GM06990 (cell line): Measurements from ENCODE around the gene CSRP3.
"Not testable (repeated sequence)": the region's sequence is repeated elsewhere in the genome, so short reads cannot be mapped to it uniquely, and the experiment has no call there.

ENCODE experiments used
- DNase-seq: peaks from one replicate; pipeline ENCODE4 v3.0.0-alpha.2; 2011; ENCODE audit not compliant: insufficient read length; ENCODE audit errors: extremely low read depth
- H3K27me3 ChIP-seq: replicated peaks from 2 replicates; pipeline ENCODE4 v1.6.0; 2011; ENCODE audit warnings: low read length; ENCODE audit not compliant: control insufficient read depth, insufficient read depth
- H3K36me3 ChIP-seq: 2 replicates; pipeline ENCODE4 v1.5.1; 2011; ENCODE audit warnings: low read length; ENCODE audit not compliant: control insufficient read depth, insufficient read depth
- H3K4me3 ChIP-seq: replicated peaks from 2 replicates; pipeline ENCODE4 v1.5.1; 2011; ENCODE audit warnings: low read depth, mild to moderate bottlenecking, control low read depth, low read length
- TF ChIP-seq, protein P1 (sequence below): IDR thresholded peaks from 2 replicates; pipeline ENCODE4 v1.5.1; 2011; ENCODE audit warnings: low read length, control low read depth, mild to moderate bottlenecking, inconsistent platforms; ENCODE audit not compliant: insufficient read depth, poor library complexity, severe bottlenecking

The CSRP3 gene

DNA sequence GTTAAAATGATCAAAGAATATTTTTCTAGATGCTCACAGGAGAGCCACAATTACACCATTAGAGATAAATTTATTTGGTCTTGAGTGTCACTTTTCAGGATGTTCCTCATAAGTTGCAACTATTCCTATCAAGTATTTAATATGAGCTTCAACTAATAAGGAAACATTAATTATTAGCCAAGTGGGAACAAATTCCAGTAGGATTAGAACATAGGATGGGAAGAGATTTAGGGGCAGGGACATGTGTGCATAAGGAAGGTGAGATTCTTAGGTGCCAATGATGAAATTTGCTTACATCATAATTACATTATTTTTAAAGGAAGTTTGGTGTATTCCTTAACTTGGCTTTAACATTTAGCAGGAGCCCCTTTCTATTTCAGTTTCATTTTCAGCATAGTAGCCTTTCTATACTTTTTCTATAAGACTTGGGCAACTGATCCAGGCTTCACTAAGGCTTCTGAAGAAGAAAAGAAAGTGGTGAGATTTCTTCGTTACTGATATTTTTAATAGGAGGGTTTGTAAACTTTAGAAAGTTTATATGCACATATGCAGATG lies 38.8 kb downstream of the CSRP3 start:
- H3K27me3 ChIP-seq, result no peaks in the 10 kb centered on the region
- peaks cover 3% of the 10 kb centered on the region for H3K36me3 ChIP-seq
- no peak overlapping the region for H3K4me3 ChIP-seq
- TF ChIP-seq, protein P1, sequence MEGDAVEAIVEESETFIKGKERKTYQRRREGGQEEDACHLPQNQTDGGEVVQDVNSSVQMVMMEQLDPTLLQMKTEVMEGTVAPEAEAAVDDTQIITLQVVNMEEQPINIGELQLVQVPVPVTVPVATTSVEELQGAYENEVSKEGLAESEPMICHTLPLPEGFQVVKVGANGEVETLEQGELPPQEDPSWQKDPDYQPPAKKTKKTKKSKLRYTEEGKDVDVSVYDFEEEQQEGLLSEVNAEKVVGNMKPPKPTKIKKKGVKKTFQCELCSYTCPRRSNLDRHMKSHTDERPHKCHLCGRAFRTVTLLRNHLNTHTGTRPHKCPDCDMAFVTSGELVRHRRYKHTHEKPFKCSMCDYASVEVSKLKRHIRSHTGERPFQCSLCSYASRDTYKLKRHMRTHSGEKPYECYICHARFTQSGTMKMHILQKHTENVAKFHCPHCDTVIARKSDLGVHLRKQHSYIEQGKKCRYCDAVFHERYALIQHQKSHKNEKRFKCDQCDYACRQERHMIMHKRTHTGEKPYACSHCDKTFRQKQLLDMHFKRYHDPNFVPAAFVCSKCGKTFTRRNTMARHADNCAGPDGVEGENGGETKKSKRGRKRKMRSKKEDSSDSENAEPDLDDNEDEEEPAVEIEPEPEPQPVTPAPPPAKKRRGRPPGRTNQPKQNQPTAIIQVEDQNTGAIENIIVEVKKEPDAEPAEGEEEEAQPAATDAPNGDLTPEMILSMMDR, result no peak
- DNase-seq, result no peak

DNA sequence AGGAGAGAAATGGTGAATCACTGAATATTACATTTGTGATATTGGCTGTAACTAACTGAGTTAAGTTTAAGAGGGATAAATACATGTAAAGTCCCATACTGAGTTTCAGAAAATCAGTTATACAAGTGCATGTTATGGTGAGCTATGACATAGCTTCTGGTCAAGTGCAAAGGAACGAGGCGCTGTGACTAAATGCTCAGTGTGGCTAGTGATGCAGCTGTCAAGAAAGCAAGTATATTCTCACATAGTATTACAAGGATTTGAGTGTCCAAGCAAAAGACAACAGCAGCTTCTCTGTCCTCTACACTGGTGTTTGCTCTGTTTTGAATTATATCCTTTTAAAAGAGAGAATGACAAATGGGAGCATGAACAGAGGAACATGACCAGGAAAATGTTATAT lies 40.1 kb downstream of the CSRP3 start:
- H3K36me3 ChIP-seq, result peaks cover 5% of the 10 kb centered on the region
- no peak for DNase-seq
- no peaks in the 10 kb centered on the region for H3K27me3 ChIP-seq
- no peak overlapping the region for H3K4me3 ChIP-seq
- TF ChIP-seq, protein P1, result no peak

DNA sequence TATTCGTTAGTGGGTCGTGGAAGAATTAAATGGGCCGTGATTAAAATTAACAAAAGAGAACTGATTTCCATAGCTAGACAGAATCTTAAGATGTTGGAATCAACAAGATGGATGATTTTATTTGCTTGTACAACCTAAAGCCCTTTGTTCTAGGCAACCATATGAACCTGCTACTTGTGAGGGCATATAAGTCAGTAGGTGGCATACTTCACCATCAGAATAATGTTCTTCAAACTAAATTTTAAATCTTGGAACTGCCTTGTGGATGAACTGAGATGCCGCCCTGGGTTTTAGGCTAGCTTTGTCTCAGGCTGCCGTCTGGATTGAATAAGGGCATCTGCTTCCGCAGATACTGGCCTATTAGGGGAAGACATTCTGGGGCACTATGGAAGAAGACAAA lies 40.9 kb downstream of the CSRP3 start:
- Histone ChIP-seq H3K27me3 (no peaks in the 10 kb centered on the region), H3K4me3 (no peak overlapping the region), H3K36me3 (peaks cover 5% of the 10 kb centered on the region)
- DNase-seq, result no peak
- TF ChIP-seq, protein P1, result no peak

DNA sequence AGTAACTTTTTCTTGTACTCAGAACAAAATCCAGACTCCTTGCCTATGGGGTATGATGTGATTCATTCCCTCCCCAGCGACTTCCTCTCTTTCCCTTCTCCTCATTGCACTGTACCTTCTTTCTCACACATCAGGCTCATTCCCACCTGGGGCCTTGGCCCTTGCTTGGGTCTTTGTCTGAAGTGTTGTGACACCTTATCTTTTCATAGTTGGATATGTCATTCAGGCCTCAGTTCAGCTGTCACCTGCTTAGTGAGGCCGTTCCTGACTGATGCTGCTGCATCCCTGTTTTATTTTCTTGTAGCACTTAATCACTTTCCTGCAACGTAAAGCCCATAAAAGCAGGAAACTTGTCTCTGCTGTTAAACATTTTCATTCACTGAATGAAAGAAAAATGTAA lies 44.9 kb downstream of the CSRP3 start:
- no peak for DNase-seq
- TF ChIP-seq, protein P1, result no peak
- H3K27me3 ChIP-seq, result no peaks in the 10 kb centered on the region
- H3K4me3 ChIP-seq, result no peak overlapping the region
- peaks cover 7% of the 10 kb centered on the region for H3K36me3 ChIP-seq

DNA sequence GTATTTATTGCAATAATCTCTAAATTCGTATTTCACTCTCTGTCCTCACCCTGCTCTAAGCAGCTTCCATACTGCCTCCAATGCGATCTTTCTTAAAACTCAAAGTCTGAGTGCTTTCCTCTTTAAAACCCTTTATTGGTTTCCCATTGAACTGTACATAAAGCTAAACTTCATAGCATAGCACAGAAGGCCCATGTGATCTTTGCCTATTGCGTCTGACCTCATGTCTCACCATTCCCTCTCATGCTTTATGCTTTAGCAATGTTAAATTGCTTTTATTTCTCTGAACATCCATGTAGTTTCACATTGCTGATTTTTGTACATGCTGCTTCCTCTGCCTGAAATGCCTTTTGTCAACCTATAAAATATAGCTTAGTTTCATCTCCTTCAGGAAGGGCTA lies 56.5 kb downstream of the CSRP3 start:
- no peak for DNase-seq
- TF ChIP-seq, protein P1, result no peak
- H3K4me3 ChIP-seq, result no peak overlapping the region
- no peaks in the 10 kb centered on the region for H3K27me3 ChIP-seq
- no peaks in the 10 kb centered on the region; the same call in 1 of the 2 replicates for H3K36me3 ChIP-seq

DNA sequence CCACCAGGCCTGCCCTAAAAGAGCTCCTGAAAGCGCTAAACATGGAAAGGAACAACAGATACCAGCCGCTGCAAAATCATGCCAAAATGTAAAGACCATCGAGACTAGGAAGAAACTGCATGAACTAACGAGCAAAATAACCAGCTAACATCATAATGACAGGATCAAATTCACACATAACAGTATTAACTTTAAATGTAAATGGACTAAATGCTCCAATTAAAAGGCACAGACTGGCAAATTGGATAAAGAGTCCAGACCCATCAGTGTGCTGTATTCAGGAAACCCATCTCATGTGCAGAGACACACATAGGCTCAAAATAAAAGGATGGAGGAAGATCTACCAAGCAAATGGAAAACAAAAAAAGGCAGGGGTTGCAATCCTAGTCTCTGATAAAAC lies 64.9 kb downstream of the CSRP3 start:
- not testable (repeated sequence) for DNase-seq, H3K36me3 ChIP-seq, H3K4me3 ChIP-seq, H3K27me3 ChIP-seq
